NT2/D1 (cell line): ENCODE measurements around the gene KIZ.

ENCODE experiments used
- DNase-seq: peaks from one replicate; pipeline ENCODE4 v3.0.0-alpha.2; 2011; ENCODE audit warnings: low read depth, low spot score
- H3K27me3 ChIP-seq: 2 replicates; pipeline ENCODE4 v1.6.0; 2011; ENCODE audit warnings: mild to moderate bottlenecking; ENCODE audit not compliant: insufficient read length, insufficient read depth
- H3K36me3 ChIP-seq: 2 replicates; pipeline ENCODE4 v1.6.1; 2011; ENCODE audit warnings: mild to moderate bottlenecking, low read length, mixed read lengths; ENCODE audit not compliant: insufficient read depth, insufficient read length
- H3K4me1 ChIP-seq: 2 replicates; pipeline ENCODE4 v1.5.1; 2011; ENCODE audit not compliant: insufficient read depth, insufficient read length
- H3K4me3 ChIP-seq: 2 replicates; pipeline ENCODE4 v1.5.1; 2011; ENCODE audit warnings: low read depth; ENCODE audit not compliant: insufficient read length
- H3K9ac ChIP-seq: 2 replicates; pipeline ENCODE4 v1.6.0; 2011; ENCODE audit warnings: low read depth; ENCODE audit not compliant: insufficient read length
- H3K9me3 ChIP-seq: 2 replicates; pipeline ENCODE4 v1.5.1; 2011; ENCODE audit warnings: mild to moderate bottlenecking, low read length; ENCODE audit not compliant: insufficient read depth
- SUZ12 ChIP-seq: IDR thresholded peaks from 2 replicates; pipeline ENCODE4 v1.6.1; 2011; ENCODE audit not compliant: insufficient read length, insufficient read depth; ENCODE audit errors: extremely low read depth
- YY1 ChIP-seq: IDR thresholded peaks from 2 replicates; pipeline ENCODE4 v1.6.1; 2011; ENCODE audit not compliant: insufficient read length, insufficient read depth
- ZNF274 ChIP-seq: IDR thresholded peaks from 2 replicates; pipeline ENCODE4 v1.6.1; 2011; ENCODE audit warnings: mild to moderate bottlenecking, low read depth, low read length

Gene KIZ

GRCh38 chr20:21151791-21152190, 25.9 kb downstream of the KIZ start:
- TF ChIP-seq YY1 (no peak), ZNF274 (no peak), SUZ12 (no peak)
- no peak overlapping the region for H3K4me3 ChIP-seq
- no peaks in the 10 kb centered on the region for H3K4me1 ChIP-seq
- no peak for DNase-seq
- no peaks in the 10 kb centered on the region for H3K27me3 ChIP-seq
- no peaks in the 10 kb centered on the region for H3K9me3 ChIP-seq
- no peak overlapping the region for H3K9ac ChIP-seq
- H3K36me3 ChIP-seq, result no peaks in the 10 kb centered on the region

- TF ChIP-seq ZNF274 (no peak), SUZ12 (no peak), YY1 (no peak)
- no peak for DNase-seq
- Histone ChIP-seq H3K4me1 (no peaks in the 10 kb centered on the region), H3K27me3 (no peaks in the 10 kb centered on the region), H3K4me3 (no peak overlapping the region), H3K36me3 (no peaks in the 10 kb centered on the region), H3K9ac (no peak overlapping the region), H3K9me3 (no peaks in the 10 kb centered on the region)
Measured at GRCh38 chr20:21154692-21155091, 28.8 kb downstream of the KIZ start.

- no peak for DNase-seq
- Histone ChIP-seq H3K27me3 (no peaks in the 10 kb centered on the region), H3K9me3 (no peaks in the 10 kb centered on the region), H3K36me3 (no peaks in the 10 kb centered on the region), H3K4me1 (no peaks in the 10 kb centered on the region), H3K4me3 (no peak overlapping the region), H3K9ac (no peak overlapping the region)
- TF ChIP-seq SUZ12 (no peak), ZNF274 (no peak), YY1 (no peak)
Measured at GRCh38 chr20:21155268-21155667, 29.4 kb downstream of the KIZ start.

GRCh38 chr20:21156266-21156665, 30.4 kb downstream of the KIZ start:
- Histone ChIP-seq H3K27me3 (no peaks in the 10 kb centered on the region), H3K36me3 (no peaks in the 10 kb centered on the region), H3K4me1 (no peaks in the 10 kb centered on the region), H3K9ac (no peak overlapping the region), H3K4me3 (no peak overlapping the region), H3K9me3 (no peaks in the 10 kb centered on the region)
- TF ChIP-seq SUZ12 (no peak), ZNF274 (no peak), YY1 (no peak)
- no peak for DNase-seq

GRCh38 chr20:21157006-21157405, 31.1 kb downstream of the KIZ start:
- Histone ChIP-seq H3K4me1 (no peaks in the 10 kb centered on the region), H3K9me3 (no peaks in the 10 kb centered on the region), H3K9ac (no peak overlapping the region), H3K36me3 (no peaks in the 10 kb centered on the region), H3K27me3 (no peaks in the 10 kb centered on the region), H3K4me3 (no peak overlapping the region)
- TF ChIP-seq ZNF274, result no peak
- no peak for TF ChIP-seq SUZ12
- no peak for TF ChIP-seq YY1
- no peak for DNase-seq

GRCh38 chr20:21159658-21160380, 33.9 kb downstream of the KIZ start:
- TF ChIP-seq YY1 (no peak), SUZ12 (no peak), ZNF274 (no peak)
- no peak overlapping the region for H3K9ac ChIP-seq
- H3K36me3 ChIP-seq, result no peaks in the 10 kb centered on the region
- no peaks in the 10 kb centered on the region for H3K27me3 ChIP-seq
- H3K4me1 ChIP-seq, result no peaks in the 10 kb centered on the region
- H3K4me3 ChIP-seq, result no peak overlapping the region
- no peak for DNase-seq
- no peaks in the 10 kb centered on the region for H3K9me3 ChIP-seq

- TF ChIP-seq YY1 (no peak), ZNF274 (no peak), SUZ12 (no peak)
- Histone ChIP-seq H3K4me1 (no peaks in the 10 kb centered on the region), H3K36me3 (no peaks in the 10 kb centered on the region), H3K9me3 (no peaks in the 10 kb centered on the region), H3K9ac (no peak overlapping the region), H3K4me3 (no peak overlapping the region), H3K27me3 (no peaks in the 10 kb centered on the region)
- DNase-seq, result no peak
Measured at GRCh38 chr20:21161926-21162325, 36.0 kb downstream of the KIZ start.
